ENCODE results near the gene NUP42.

DNA sequence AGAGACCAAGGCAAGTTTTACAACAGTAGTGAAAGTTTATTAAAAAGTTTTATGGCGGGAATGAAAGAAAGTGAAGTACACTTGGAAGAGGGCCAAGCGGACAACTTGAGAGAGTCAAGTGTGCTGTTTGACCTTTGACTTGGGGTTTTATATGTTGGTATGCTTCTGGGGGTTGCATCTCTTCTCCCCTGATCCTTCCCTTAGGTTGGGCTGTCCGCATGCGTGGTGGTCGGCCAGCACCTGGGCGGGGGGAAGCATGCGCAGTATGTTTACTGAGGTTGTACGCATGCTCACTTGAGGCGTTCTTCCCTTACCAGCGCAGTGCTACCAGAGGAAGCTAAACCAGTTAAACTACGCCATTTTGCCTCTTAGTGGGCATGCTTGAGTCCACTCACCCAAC lies 31.9 kb downstream of the NUP42 start:
- TF ChIP-seq POLR2AphosphoS5 (IDR thresholded peaks at IDR 0.05; ENCODE audit: borderline replicate concordance, low read depth, low read length): no peak
- TF ChIP-seq EZH2 (IDR thresholded peaks at IDR 0.05): no peak
